GM18517 (cell line): ENCODE data around the gene PMIS2.

Experiments used
- ATAC-seq: cut with Tn5 transposase; IDR thresholded peaks from one replicate; pipeline ENCODE4 v1.9.1; 2021; ENCODE audit warnings: mild to moderate bottlenecking, moderate library complexity; ENCODE audit not compliant: unreplicated experiment

Gene PMIS2

DNA sequence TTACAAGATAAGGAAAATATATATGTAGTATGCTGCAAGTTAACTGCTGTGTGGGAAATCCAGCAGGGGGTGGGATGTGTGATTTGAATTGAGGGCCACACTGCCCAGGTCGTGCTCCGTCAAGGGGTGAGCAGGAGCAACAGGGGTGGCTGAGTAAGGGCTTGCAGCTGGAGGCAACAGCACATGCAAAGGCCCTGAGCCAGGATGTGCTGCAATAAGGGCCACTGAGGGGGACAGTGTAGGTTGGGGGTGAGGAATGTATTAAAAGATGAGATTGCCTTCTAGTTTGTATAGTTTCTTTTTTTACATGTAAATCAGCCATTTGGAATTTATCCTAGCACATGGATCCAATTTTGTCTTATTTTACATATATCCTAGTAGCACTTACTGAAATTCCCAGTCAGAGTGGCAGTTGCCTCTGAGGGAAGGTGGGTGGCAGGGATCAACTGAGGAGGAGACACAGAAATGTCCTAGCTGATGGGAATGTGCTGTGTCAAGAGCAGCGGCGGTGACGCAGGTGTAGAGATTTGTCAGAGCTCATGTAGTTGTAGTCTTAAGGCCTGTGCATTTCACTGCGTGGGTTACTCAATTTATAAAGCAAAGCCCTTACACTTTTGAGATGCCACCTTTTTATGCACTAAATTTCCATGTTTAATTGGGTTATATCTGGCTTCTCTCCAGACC is 37.5 kb downstream of the PMIS2 start:
- ATAC-seq, result no peak

- ATAC-seq, result no peak
These were observed 42.2 kb downstream of the PMIS2 start for GRCh38 chr19:35628264-35628564.

DNA sequence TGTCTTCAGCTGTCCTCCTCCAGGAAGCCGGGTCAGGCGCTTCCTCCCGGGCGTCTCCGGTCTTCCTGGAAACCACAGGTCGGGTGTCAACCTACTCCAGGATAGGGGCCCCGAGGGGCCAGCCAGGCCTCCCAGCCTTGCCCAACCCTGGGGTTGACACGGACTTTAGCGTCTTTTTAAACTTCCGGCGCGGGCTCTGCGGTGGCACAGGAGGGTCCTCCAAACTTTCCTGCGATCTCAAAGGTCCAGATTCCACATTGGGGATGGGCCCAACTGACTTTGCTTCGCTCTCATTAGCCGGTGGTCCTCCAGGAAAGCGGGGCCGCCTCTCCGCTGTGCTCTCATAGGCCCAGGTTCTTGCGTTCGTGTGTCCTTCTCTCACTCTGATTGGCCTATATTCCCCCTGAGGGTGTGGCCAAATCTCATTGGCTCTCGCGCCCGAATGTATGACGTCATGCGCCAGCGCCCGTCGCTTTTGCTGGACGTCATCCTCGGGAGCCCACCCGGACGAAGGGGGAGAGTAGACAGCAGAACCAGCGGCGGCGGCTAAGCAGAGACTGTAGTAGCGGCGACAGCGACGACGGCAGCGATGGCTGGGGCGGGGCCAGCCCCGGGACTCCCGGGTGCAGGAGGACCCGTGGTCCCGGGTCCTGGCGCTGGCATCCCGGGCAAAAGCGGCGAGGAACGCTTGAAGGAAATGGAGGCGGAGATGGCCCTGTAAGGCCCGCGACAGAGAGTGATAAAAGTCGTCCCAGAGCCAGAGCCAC is 42.8 kb downstream of the PMIS2 start, which contains the start of gene RBM42:
Gene RBM42 (plus strand): TSS at position 472 of the 767 bp plus-strand sequence. CDS start 118 bp downstream, at position 590.
- ATAC-seq, result peak; percentile 92

DNA sequence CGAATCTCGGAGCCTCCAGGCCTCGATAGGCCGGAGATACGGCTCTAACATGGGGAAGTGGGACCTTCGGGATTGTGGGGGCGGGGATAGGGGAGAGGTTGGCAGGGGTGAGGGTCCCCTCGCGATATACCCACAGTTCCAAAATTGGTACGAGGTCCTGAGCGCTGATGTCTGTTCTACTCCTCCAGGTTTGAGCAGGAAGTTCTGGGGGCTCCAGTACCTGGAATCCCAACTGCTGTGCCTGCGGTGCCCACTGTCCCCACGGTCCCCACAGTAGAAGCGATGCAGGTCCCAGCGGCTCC is 43.3 kb downstream of the PMIS2 start:
- no peak for ATAC-seq

DNA sequence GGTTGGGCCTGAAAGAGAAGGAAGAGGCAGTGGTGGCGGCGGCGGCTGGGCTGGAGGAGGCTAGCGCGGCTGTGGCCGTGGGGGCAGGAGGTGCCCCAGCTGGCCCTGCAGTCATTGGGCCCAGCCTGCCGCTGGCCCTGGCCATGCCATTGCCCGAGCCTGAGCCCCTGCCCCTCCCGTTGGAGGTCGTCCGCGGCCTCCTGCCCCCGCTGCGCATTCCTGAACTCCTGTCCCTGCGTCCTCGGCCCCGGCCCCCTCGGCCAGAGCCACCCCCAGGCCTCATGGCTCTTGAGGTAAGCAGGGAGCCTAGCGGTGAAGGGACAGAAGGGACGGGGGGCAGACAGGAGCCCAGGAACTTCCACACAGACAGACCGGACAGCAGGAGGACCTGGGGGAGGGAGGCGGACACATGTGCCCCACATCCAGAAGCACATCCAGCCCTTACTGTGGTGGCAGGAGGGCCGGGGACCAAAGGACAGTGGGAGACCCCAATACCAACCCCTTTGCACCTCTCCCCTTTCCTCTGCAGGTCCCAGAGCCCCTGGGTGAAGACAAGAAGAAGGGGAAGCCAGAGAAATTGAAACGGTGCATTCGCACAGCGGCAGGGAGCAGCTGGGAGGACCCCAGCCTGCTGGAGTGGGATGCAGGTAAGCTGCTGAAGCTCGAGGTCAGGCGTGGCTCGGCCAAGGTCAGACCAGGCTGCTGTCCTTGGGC is 47.9 kb downstream of the PMIS2 start:
- ATAC-seq, result no peak

GRCh38 chr19:35636651-35637050 is 50.7 kb downstream of the PMIS2 start:
- no peak for ATAC-seq
